Measurements from ENCODE around the gene FAM168A.

The FAM168A gene

GRCh38 chr11:73360743-73361369 is 237.1 kb downstream of the FAM168A start:
- Mint-ChIP-seq H3K4me1 (ENCODE audit: low read depth) (peaks cover 3% of the 10 kb centered on the region), H3K27me3 (no peaks in the 10 kb centered on the region), H3K36me3 (ENCODE audit: low read depth) (peaks cover 24% of the 10 kb centered on the region), H3K27ac (no peak overlapping the region), H3K4me3 (no peak overlapping the region), H3K9me3 (no peaks in the 10 kb centered on the region)
- intact Hi-C loops (cut with micrococcal nuclease) = no loop called here

- H3K4me1 Mint-ChIP-seq (ENCODE audit: low read depth) = no peaks in the 10 kb centered on the region
- intact Hi-C loops (cut with micrococcal nuclease) = no loop called here
- no peaks in the 10 kb centered on the region for H3K9me3 Mint-ChIP-seq
- peak overlapping the region; percentile 43 for H3K27ac Mint-ChIP-seq
- H3K36me3 Mint-ChIP-seq (ENCODE audit: low read depth) = peaks cover 24% of the 10 kb centered on the region
- H3K4me3 Mint-ChIP-seq = no peak overlapping the region
- H3K27me3 Mint-ChIP-seq = no peaks in the 10 kb centered on the region
Measured at GRCh38 chr11:73359930-73360742, 237.8 kb downstream of the FAM168A start.

GRCh38 chr11:73359341-73359740 is 238.6 kb downstream of the FAM168A start:
- Mint-ChIP-seq H3K27me3 (no peaks in the 10 kb centered on the region), H3K27ac (peak overlapping the region; percentile 43), H3K9me3 (no peaks in the 10 kb centered on the region), H3K36me3 (ENCODE audit: low read depth) (peaks cover 24% of the 10 kb centered on the region), H3K4me1 (ENCODE audit: low read depth) (no peaks in the 10 kb centered on the region), H3K4me3 (no peak overlapping the region)
- intact Hi-C loops (cut with micrococcal nuclease) = no loop called here

- peaks cover 16% of the 10 kb centered on the region for H3K36me3 Mint-ChIP-seq (ENCODE audit: low read depth)
- H3K27ac Mint-ChIP-seq = no peak overlapping the region
- no peak overlapping the region for H3K4me3 Mint-ChIP-seq
- H3K9me3 Mint-ChIP-seq = no peaks in the 10 kb centered on the region
- H3K27me3 Mint-ChIP-seq = no peaks in the 10 kb centered on the region
- intact Hi-C loops (cut with micrococcal nuclease) = no loop called here
- no peaks in the 10 kb centered on the region for H3K4me1 Mint-ChIP-seq (ENCODE audit: low read depth)
Measured at GRCh38 chr11:73358071-73358470, 239.8 kb downstream of the FAM168A start.

DNA sequence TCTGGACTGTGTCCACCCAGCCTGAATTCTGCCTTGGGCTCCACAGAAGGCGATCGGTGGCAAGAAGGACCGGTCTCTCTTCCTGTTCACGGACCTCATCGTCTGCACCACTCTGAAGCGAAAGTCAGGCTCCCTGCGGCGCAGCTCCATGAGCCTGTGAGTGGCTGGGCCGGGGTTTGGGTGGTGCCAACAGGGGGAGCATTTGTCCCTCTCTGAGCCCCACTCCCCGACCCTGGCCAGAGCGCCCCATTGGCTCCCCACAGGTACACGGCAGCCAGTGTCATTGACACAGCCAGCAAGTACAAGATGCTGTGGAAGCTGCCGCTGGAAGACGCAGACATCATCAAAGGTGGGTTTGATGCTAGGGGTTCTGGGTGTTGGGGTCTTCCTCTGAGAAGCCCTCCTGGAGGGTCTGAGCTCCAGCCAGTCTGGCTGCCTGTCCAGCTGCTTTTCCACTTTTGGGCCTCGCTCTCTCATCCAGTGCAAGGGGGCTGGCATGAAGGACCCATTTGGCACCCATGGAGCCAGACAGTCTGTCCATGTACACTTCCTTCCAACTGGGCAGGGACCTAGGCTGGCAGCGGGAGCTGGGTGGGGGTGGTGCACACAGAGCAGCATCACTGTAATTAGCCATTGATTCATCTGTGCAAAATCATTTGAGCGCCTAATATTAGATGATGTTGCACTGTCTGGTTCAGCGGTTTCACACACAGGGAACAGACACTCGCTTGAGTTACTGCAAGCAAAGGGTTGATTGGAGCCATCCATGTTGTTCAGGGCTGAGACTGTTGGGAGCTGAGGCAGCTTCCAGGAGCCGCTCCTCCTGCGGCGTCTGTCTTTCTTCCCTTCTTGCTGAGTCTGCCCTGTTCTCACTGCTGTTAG is 240.7 kb downstream of the FAM168A start:
- H3K36me3 Mint-ChIP-seq (ENCODE audit: low read depth) = peaks cover 7% of the 10 kb centered on the region
- no peaks in the 10 kb centered on the region for H3K27me3 Mint-ChIP-seq
- H3K4me3 Mint-ChIP-seq = no peak overlapping the region
- intact Hi-C loops (cut with micrococcal nuclease) = no loop called here
- no peak overlapping the region for H3K27ac Mint-ChIP-seq
- no peaks in the 10 kb centered on the region for H3K9me3 Mint-ChIP-seq
- no peaks in the 10 kb centered on the region for H3K4me1 Mint-ChIP-seq (ENCODE audit: low read depth)

- intact Hi-C loops (cut with micrococcal nuclease) = no loop called here
- H3K9me3 Mint-ChIP-seq = no peaks in the 10 kb centered on the region
- peaks cover 10% of the 10 kb centered on the region for H3K4me1 Mint-ChIP-seq (ENCODE audit: low read depth)
- H3K27ac Mint-ChIP-seq = no peak overlapping the region
- no peak overlapping the region for H3K4me3 Mint-ChIP-seq
- no peaks in the 10 kb centered on the region for H3K27me3 Mint-ChIP-seq
- peaks cover 2% of the 10 kb centered on the region for H3K36me3 Mint-ChIP-seq (ENCODE audit: low read depth)
Measured at GRCh38 chr11:73355109-73355508, 242.8 kb downstream of the FAM168A start.

GRCh38 chr11:73353422-73353821 is 244.5 kb downstream of the FAM168A start:
- peaks cover 11% of the 10 kb centered on the region for H3K4me1 Mint-ChIP-seq (ENCODE audit: low read depth)
- intact Hi-C loops (cut with micrococcal nuclease) = no loop called here

DNA sequence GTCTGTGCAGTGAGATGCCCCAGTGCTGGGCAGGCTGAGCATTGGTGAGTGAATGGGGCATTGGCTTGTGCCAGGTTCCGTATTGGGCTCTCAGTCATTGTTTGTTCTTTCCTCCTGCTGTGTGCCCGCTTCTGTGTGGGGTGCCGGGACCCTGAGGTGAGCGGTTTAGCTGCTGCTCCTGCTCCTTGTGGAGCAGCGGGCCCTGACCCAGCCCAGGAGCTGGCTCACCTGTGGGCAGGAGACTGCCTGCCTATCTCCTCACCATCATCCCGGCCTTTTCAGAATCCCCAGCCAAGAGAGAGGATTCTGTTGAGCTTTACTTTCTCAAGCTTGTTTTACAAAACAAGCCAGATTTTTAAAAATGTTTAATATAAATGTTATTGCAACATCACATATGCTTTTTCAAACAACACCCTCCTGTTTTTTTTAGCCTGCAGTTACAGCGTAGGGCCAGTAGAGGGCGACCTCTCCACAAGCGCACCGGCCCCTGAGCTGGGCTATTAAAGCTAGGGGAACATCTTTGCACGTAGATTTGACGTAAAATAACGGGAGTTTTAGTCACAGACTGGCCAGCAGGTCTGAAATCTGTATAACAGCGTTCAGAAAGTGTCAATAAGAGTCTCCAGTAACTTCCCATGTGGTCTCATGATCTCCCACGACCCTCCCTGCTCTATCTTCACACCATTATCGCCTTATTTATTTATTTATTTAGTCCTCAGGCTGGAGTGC is 246.8 kb downstream of the FAM168A start:
- Mint-ChIP-seq H3K4me1 (ENCODE audit: low read depth) (peaks cover 11% of the 10 kb centered on the region), H3K9me3 (no peaks in the 10 kb centered on the region), H3K27ac (no peak overlapping the region), H3K4me3 (no peak overlapping the region), H3K27me3 (peaks cover 3% of the 10 kb centered on the region), H3K36me3 (ENCODE audit: low read depth) (peaks cover 10% of the 10 kb centered on the region)
- intact Hi-C loops (cut with micrococcal nuclease) = loop anchor here (1.0 to 2.0 kb wide), 2 partner anchors 42 to 310 kb away; no protein-coding TSS in a partner anchor

More at GRCh38 chr11:73353422-73353821, 244.5 kb downstream of the FAM168A start:
- no peak overlapping the region for H3K27ac Mint-ChIP-seq
- no peak overlapping the region for H3K4me3 Mint-ChIP-seq
- H3K9me3 Mint-ChIP-seq = no peaks in the 10 kb centered on the region
- no peaks in the 10 kb centered on the region for H3K36me3 Mint-ChIP-seq (ENCODE audit: low read depth)
- peaks cover 2% of the 10 kb centered on the region for H3K27me3 Mint-ChIP-seq
